Gastroesophageal sphincter (tissue), 4 donors: Measurements from ENCODE around the gene CARF. TPM values are rescaled to one million over a fixed set of nuclear protein-coding genes. Genes with fewer than 3 reads are reported as not detected.
"Not testable (repeated sequence)": the region's sequence is repeated elsewhere in the genome, so short reads cannot be mapped to it uniquely, and the experiment has no call there.

ENCODE experiments used
- ATAC-seq: fragments of 150-250 bp; one replicate; pipeline ENCODE4 v1.9.1; 2016; ENCODE audit warnings: mild to moderate bottlenecking, moderate library complexity
- H3K27ac ChIP-seq, 4 donors: fragments of 200-600 bp; sonication (generic) in 3 of 4; 1 replicate in 3 of 4; 2 replicates in 1 of 4; pipeline ENCODE4 v1.5.1; 2016 to 2019
- H3K27me3 ChIP-seq: fragments of 200-600 bp; sonication (generic); one replicate; pipeline ENCODE4 v1.5.1; 2019
- H3K36me3 ChIP-seq, 2 donors: fragments of 200-600 bp; sonication (generic); one replicate each; pipeline ENCODE4 v1.5.1; 2019; ENCODE audit warnings: control low read depth in 1 of 2
- H3K4me1 ChIP-seq, 3 donors: fragments of 200-600 bp; sonication (generic); 1 replicate in 2 of 3; 2 replicates in 1 of 3; pipeline ENCODE4 v1.5.1; 2016 to 2019; ENCODE audit warnings: control low read depth in 2 of 3
- H3K4me3 ChIP-seq, 2 donors: fragments of 200-600 bp; sonication (generic); one replicate each; pipeline ENCODE4 v1.5.1; 2019; ENCODE audit warnings: mild to moderate bottlenecking in 1 of 2, moderate library complexity in 1 of 2
- H3K9me3 ChIP-seq, 3 donors: fragments of 200-600 bp; sonication (generic); one replicate each; pipeline ENCODE4 v1.5.1; 2017 to 2019; ENCODE audit warnings: control low read depth in 2 of 3
- EP300 ChIP-seq: sonication (generic); formaldehyde crosslinking; IDR thresholded peaks from one replicate; pipeline ENCODE4 v1.6.1; 2017; ENCODE audit warnings: antibody characterized with exemption, mild to moderate bottlenecking
- POLR2A ChIP-seq, 2 donors: fragments of 450-650 bp; IDR thresholded peaks; one replicate each; pipeline ENCODE4 v1.6.1; 2017; ENCODE audit warnings: antibody characterized with exemption in 2 of 2, mild to moderate bottlenecking in 2 of 2, moderate library complexity in 1 of 2
- POLR2AphosphoS5 ChIP-seq: sonication (generic); formaldehyde crosslinking; IDR thresholded peaks from one replicate; pipeline ENCODE4 v1.6.1; 2017; ENCODE audit warnings: antibody characterized with exemption
- WGBS, 2 donors: methylation state at CpG; one replicate each; pipeline ENCODE4 v1.1.5; 2018; ENCODE audit warnings: low coverage in 1 of 2; 5-methylcytosine and 5-hydroxymethylcytosine counted together
- total RNA-seq, 4 donors: library from RNA; depleted of rRNA; stranded (reverse); fragments of >200 nt; gene quantifications; one replicate each; pipeline ENCODE4 v1.1.0, GENCODE V29; 2016
- TF ChIP-seq, protein P1 (sequence below), 4 experiments: fragments of 200-600 bp in 2 of 4; fragments of 450-650 bp in 2 of 4; sonication (generic) in 1 of 4; IDR thresholded peaks; one replicate each; pipeline ENCODE4 v1.5.1; 2017 to 2019; ENCODE audit warnings: antibody characterized with exemption in 4 of 4, mild to moderate bottlenecking in 2 of 4, moderate library complexity in 2 of 4

Gene CARF
- total RNA-seq, 4 donors from 2014 or later = 8.6 to 15.7 (median 9.7) TPM

DNA sequence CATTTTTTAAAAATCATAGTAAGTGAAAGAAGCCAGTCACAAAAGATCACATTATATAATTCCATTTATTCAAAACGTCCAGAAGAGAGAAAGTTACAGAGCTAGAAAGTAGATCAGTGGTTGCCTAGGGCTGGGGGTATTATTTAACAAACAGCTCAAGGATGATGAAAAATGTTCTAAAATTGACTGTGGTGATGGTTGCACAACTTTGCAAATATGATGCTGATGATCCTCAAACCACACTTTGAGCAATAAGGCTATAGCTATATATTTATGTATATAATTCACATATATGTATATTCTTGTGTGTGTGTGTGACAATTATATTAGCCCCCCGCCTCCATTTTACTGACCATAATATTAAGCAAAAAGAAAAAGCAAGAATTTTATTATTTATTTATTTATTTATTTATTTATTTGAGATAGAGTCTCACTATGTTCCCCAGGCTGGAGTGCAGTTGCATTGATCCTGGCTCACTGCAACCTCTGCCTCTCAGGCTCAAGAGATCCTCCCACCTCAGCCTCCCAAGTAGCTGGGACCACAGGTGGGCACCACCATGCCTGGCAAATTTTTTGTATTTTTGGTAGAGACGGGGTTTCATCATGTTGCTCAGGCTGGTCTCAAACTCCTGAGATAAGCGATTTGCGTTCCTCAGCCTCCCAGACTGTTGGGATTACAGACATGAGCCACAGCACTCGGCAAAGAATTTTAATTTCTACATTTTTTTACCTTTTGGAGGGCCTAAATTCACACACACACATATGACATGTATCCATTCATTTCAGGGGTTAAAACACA is 2.5 kb upstream of the CARF start:
- no peak for ATAC-seq
- H3K4me1 ChIP-seq = peaks cover 4 to 30% (median 9%) of the 10 kb centered on the region in 3 donors
- H3K27ac ChIP-seq = no peak overlapping the region
- peaks cover 0 to 22% of the 10 kb centered on the region in 2 donors for H3K36me3 ChIP-seq
- no peaks in the 10 kb centered on the region for H3K9me3 ChIP-seq
- no peak for TF ChIP-seq EP300
- TF ChIP-seq, protein P1, sequence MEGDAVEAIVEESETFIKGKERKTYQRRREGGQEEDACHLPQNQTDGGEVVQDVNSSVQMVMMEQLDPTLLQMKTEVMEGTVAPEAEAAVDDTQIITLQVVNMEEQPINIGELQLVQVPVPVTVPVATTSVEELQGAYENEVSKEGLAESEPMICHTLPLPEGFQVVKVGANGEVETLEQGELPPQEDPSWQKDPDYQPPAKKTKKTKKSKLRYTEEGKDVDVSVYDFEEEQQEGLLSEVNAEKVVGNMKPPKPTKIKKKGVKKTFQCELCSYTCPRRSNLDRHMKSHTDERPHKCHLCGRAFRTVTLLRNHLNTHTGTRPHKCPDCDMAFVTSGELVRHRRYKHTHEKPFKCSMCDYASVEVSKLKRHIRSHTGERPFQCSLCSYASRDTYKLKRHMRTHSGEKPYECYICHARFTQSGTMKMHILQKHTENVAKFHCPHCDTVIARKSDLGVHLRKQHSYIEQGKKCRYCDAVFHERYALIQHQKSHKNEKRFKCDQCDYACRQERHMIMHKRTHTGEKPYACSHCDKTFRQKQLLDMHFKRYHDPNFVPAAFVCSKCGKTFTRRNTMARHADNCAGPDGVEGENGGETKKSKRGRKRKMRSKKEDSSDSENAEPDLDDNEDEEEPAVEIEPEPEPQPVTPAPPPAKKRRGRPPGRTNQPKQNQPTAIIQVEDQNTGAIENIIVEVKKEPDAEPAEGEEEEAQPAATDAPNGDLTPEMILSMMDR (IDR thresholded peaks at IDR 0.05) = no peak
- TF ChIP-seq POLR2AphosphoS5 = no peak
- TF ChIP-seq POLR2A (IDR thresholded peaks at IDR 0.05) = no peak
- WGBS, 2 donors = 83 to 86% methylated on average over 2 to 6 of the region's 6 CpGs
- H3K4me3 ChIP-seq = no peak overlapping the region
- H3K27me3 ChIP-seq = no peaks in the 10 kb centered on the region

DNA sequence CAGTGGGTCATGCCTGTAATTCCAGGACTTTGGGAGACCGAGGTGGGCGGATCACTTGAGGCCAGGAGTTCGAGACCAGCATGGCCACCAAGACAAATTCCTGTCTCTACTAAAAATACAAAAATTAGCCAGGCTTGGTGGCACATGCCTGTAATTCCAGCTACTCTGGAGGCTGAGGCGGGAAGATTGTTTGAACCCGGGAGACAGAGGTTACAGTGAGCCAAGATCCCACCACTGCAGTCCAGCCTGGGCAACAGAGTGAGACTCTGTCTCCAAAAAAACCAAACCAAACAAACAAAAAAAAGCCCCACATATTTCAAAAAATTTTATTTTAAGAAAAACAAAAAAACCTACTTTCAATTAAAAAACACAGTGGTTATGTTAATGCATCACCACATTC is 1.8 kb upstream of the CARF start:
- peaks cover 4 to 30% (median 9%) of the 10 kb centered on the region in 3 donors for H3K4me1 ChIP-seq
- not testable (repeated sequence) for H3K27me3 ChIP-seq, H3K27ac ChIP-seq, H3K9me3 ChIP-seq, ATAC-seq
- H3K4me3 ChIP-seq = peak overlapping the region in 1 of 2 donors; percentile 65
- WGBS, 2 donors = 73 to 94% methylated on average over 3 to 4 of the region's 5 CpGs
- H3K36me3 ChIP-seq = peaks cover 0 to 19% of the 10 kb centered on the region in 2 donors

DNA sequence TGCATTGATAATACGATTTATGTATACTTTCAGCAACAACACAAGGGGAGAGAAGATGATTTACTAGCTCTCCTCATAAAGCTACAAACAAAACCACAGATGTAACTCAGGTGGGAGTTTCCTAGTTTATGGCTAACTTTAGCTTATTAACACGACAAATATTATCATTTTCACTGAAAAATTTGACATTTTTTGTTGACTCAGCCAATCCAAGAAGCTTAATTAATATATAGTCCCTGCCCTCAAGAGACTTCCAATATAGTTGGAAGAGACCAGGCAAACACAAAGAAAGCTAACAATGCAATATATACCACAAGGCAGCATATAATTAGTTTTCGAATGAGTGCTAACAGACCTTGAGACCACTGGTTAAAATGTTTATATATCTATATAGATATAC is 1.4 kb upstream of the CARF start:
- H3K4me1 ChIP-seq = peaks cover 4 to 30% (median 9%) of the 10 kb centered on the region in 3 donors
- no peak for TF ChIP-seq POLR2AphosphoS5
- H3K27me3 ChIP-seq = no peaks in the 10 kb centered on the region
- no peak for ATAC-seq
- no peaks in the 10 kb centered on the region for H3K9me3 ChIP-seq
- H3K4me3 ChIP-seq = peak overlapping the region; percentile 65 to 100
- peaks cover 0 to 15% of the 10 kb centered on the region in 2 donors for H3K36me3 ChIP-seq
- no peak overlapping the region for H3K27ac ChIP-seq
- 15 to 19% methylated on average over 3 of the region's 3 CpGs for WGBS, 2 donors

DNA sequence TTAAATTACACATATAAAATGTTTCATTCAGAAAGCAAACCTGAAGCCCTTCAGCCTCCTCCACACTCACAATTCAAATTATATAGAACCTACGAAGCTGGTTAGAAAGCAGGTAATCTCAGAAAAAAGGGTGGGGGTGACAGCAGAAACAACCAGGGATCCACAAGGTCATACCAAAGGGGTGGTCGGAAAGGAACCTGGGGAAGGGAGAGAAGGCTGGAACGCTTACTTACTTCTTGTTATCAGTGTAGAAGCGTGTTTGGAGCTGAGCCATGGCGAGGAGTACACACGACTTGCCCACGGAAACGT is 918 bp upstream of the CARF start:
- peaks cover 0 to 13% of the 10 kb centered on the region in 2 donors for H3K36me3 ChIP-seq
- H3K9me3 ChIP-seq = no peaks in the 10 kb centered on the region
- peaks cover 4 to 30% (median 9%) of the 10 kb centered on the region in 3 donors for H3K4me1 ChIP-seq
- TF ChIP-seq EP300 = no peak
- TF ChIP-seq, protein P1 (IDR thresholded peaks at IDR 0.05) = no peak
- TF ChIP-seq POLR2A (IDR thresholded peaks at IDR 0.05) = no peak
- no peak for TF ChIP-seq POLR2AphosphoS5
- peak; percentile 1 for ATAC-seq
- H3K27ac ChIP-seq = peak overlapping the region; percentile 68 to 91 (median 80)
- 0% methylated on average over 7 of the region's 8 CpGs for WGBS, 2 donors
- H3K27me3 ChIP-seq = no peaks in the 10 kb centered on the region
- H3K4me3 ChIP-seq = peak overlapping the region; percentile 65 to 100

DNA sequence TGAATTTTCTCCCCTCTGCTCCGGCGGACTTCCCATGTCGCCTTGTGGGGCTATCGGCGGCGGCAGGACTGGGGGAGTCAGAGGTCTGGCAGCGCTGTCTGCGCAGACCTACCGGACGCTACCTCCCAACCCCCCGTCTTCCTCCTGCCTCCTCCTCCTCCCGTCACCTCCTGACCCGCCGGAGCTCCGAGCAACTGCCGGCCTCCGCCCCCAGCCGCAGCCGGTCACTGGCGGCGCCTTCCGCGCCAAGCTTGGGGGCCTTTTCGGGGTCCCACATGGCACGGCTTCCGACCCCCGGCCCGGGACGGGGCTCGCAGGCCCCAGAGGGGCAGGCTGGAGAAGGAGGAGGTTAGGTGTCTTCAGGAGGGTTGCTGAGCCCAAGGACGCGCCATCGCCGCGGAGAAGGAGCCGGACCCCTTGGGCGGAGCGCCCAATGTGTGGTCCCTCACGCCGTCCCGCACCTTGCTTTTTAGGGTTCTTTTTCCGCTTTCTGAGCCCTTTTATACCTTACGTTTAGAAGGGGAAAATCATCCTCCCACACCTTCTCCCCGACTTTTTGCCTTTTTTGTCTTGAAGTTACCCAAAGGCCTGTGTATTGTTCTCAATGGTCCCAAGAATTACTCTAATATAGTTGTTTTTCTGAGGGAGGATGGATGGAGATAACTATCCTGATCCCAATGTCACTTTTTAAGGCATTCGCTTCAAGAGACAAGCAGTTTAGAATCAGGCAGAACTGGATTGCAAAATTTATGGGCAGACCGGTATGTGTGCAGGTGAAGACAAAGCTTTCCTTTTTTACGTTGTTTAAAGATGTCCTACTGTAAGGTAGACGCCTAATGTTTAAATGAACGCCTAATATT is 497 bp downstream of the CARF start:
- peak; percentile 80 for ATAC-seq
- H3K9me3 ChIP-seq, H3K27me3 ChIP-seq, H3K36me3 ChIP-seq: not testable (repeated sequence)
- Histone ChIP-seq H3K4me1 (peaks cover 4 to 30% (median 9%) of the 10 kb centered on the region in 3 donors), H3K4me3 (peak overlapping the region; percentile 65 to 100), H3K27ac (peak overlapping the region; percentile 68 to 91 (median 80))
- 0 to 2% methylated on average over 7 to 8 of the region's 49 CpGs for WGBS, 2 donors

DNA sequence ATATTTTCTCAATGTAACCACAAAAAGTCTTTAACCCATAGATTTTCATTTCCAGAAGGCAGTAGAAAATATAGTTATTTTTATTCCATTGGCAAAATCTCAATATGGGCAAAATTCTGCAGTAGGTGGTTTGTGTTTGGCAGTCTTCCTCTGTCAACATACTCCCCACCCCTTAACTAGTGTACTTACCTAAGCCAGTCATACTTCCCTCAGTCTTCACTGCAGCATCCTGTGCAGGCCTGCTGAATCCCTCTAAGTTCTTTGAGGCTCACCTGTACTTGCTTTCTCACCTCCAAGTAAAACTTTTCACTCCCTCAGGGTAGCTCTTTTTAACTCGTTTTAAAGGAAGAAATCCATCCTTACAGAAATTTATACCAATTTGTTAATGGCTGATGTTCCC is 6.8 kb downstream of the CARF start:
- Histone ChIP-seq H3K36me3 (peaks cover 0 to 40% of the 10 kb centered on the region in 2 donors), H3K4me3 (no peak overlapping the region), H3K27me3 (no peaks in the 10 kb centered on the region), H3K27ac (no peak overlapping the region), H3K9me3 (no peaks in the 10 kb centered on the region), H3K4me1 (peaks cover 0 to 2% (median 0%) of the 10 kb centered on the region in 3 donors)
- ATAC-seq = no peak
- TF ChIP-seq POLR2AphosphoS5 (no peak), EP300 (no peak), POLR2A (IDR thresholded peaks at IDR 0.05) (no peak)
- TF ChIP-seq, protein P1 (IDR thresholded peaks at IDR 0.05) = no peak
- 75 to 100% methylated on average over 1 of the region's 1 CpG for WGBS, 2 donors
